NAMALWA (cell line): Measurements from ENCODE around the gene TMEM130.

Experiments
- DNase-seq: peaks from one replicate; pipeline ENCODE4 v3.0.0-alpha.2; 2015; ENCODE audit warnings: low spot score

TMEM130 gene

DNA sequence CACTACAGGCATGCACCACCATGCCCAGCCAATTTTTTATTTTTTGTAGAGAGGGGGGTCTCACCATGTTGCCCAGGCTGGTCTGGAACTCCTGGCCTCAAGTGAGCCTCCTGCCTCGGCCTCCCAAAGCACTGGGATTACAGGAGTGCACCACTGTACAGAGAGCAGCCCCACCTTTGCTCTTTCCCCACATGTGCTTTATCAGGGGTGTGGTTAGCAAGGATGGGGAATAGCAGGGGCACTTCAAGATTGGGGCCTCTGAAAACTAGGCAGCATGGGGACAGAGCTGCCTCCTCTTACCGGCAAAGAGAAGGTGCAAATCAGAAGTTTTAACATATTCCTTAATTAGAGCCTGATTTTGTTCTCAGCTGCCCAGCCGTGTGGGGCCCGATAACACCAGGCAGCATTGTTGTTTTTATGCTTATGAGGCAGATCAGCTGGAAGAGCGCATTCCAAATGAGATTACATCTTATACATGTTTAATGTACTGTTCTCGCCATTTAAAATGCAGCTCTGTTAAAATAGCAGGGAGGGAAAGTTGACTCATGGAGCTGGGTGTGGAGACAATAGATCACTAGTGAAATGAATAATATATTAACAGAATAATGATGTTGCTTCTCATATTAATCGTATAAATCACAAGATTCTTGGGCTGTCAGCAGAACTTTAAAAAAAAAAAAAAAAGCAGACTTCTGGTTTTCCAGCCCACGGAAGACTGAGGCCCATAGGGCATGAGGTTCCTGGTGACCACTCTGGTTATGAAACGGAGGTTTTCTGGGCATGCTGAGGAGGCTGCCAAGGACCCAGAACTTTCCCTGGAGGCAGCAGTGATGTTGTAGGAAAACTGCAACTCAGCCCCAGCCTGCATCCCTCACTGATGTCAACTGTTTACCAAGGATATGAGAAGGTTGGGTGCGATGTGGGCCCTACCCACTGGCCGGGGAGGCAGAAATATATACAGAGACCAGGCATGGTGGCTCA, 62.5 kb downstream of the TMEM130 start:
- DNase-seq = no peak

DNA sequence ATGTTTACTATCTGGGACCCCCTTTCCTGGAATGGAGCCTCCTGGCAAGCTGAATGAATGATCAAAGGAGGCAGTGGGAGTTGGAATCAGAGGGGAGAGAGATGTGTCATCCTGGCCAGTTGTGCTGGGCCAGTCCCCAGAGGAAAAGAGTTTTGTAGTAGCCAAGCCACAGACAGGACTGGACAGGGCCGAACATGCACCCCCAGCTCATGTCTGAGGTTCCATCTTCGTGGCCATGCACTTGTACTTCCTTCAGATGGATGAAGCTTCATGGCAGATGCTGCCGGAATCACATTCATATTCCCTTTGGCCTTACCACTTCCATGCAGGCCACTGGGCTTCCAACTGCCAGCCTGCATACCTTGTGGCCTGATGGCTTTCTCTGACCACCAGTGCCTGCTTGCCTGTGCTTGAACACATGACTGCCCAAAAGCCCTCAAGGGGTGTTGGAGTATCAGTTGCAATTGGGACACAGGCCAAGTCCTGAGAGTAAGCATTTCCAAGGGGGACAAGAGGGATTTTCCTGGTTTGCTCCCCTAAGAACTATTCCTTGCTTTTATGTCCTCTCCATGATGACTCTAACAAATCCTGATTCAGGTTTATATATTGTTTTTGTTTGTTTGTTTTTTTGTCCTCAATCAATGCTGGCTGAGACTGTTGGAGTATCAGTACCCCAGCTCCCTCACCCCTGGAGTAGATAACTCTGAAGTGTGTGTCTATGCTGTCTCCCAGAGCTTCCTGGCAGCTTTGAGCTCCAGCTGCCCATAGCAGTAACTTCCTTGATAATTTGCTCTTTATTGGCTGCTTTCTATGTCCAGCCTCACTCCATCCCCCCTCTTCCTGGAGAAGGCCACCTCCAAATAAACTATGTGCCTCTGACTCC, 63.6 kb downstream of the TMEM130 start:
- no peak for DNase-seq

DNA sequence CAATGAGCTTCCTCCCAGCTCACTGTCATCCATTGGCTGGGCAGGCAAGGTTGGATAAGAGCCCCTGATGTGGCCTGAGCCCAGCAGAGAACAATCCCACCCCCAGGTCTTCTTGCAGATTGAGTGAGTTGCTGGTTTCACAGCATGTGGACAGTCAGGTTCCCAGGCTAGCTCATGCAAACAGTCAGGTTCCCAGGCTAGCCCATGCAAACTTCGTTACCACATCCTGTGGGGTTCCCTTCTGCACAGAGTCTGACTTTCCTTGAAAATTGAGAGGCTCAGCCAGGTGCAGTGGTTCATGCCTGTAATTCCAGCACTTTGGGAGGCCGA, 67.1 kb downstream of the TMEM130 start:
- DNase-seq = peak; percentile 25

DNA sequence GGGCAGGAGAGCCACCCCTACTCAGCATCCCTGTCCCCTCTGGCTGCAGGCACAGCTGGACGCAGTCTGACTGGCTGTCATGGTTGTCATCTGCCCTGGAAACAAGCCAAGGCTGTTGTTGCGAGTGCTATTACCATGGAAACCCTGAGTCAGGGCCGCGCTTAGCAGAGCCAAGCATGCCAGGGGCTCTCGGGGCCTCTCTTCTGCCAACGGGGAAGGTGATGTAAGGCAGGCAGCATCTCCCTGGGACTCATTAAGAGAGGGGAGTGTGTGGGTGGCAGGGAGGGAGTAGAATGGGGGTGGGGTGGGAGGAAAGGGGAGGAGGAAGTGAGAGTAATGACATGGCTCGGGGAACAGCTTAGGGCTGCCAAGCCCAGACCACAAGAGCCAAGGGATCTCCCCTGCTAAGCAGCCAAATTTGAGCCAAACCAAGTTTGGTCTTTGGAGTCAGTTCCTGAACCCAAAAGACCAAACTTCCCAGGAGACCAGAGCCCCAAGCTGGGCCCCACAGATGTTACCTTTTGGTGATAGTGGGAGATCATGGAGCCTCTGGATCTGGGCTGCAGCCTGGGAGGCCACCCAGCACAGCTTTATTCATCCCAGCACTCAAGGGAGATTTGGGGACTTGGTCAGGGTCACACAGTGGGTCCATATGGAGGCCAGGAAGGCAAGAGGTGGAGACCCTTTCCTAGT, 67.6 kb downstream of the TMEM130 start:
- DNase-seq = peak; percentile 97

DNA sequence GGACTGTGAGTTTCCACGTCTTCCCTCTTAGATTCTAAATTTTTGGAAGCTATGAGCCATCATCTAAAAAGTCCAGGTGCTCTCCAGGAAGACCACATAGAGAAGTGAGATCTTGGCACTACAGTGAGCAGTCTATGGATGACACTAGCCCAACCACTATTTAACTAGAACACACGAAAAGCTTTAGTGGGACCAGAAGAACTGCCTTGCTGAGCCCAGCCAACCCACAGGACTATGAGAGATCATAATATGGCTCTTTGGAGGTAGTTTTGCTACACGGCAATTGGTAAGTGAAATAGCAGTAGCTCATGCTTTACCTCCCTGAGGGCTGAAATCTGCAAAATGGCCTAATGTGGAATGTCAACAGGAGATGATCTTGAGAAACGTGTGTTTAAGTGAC, 68.8 kb downstream of the TMEM130 start:
- DNase-seq = no peak

DNA sequence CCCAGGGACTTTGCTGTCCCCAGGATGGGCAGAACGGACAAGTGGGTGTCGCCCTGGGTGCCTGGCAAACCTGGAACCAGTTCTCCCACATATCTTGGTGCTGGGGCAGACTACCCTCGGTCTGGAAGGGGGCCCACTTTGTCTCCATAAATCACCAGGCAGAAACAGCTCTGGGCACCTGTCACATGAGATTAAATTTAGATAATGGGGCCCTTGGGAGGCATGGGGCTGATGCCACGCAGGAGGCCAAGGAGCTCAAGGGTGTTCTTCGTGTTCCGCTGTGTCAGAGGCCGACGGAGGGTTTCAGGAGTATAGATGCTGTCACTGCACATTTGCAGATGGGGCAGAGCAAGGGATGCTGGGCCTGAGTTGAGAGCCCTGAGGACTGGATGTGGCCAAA, 72.7 kb downstream of the TMEM130 start:
- no peak for DNase-seq
